GM19324 (cell line): ENCODE measurements around the gene TNP1.

Experiments
- ATAC-seq: cut with Tn5 transposase; IDR thresholded peaks from one replicate; pipeline ENCODE4 v1.9.1; 2021; ENCODE audit warnings: mild to moderate bottlenecking, moderate library complexity; ENCODE audit not compliant: unreplicated experiment, low FRiP score

TNP1 gene, protein sequence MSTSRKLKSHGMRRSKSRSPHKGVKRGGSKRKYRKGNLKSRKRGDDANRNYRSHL

DNA sequence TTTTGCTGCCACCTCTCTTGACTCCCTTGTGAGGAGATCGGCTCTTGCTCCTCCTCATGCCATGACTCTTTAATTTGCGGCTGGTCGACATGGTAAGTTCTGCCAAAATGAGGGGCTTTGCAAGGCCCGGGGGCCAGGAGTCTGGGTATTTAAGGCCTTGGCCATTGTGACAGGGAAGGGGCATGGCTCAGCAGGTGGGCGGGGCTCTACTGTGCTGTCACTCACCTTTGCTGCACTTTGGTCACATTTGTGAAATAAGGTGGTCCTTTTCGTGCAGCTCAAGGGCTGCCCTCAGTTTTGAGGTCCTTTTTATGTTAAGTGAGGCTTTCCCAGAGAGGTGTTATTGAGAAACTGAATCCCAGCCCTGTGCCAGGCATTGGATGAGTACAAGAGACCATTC is at the start of gene TNP1:
Gene TNP1 (minus strand): TSS at position 121 of the 400 bp plus-strand sequence. CDS start 30 bp downstream, at position 91.
- ATAC-seq, result no peak

GRCh38 chr2:216908300-216908699 is 48.4 kb upstream of the TNP1 start:
- ATAC-seq, result no peak

DNA sequence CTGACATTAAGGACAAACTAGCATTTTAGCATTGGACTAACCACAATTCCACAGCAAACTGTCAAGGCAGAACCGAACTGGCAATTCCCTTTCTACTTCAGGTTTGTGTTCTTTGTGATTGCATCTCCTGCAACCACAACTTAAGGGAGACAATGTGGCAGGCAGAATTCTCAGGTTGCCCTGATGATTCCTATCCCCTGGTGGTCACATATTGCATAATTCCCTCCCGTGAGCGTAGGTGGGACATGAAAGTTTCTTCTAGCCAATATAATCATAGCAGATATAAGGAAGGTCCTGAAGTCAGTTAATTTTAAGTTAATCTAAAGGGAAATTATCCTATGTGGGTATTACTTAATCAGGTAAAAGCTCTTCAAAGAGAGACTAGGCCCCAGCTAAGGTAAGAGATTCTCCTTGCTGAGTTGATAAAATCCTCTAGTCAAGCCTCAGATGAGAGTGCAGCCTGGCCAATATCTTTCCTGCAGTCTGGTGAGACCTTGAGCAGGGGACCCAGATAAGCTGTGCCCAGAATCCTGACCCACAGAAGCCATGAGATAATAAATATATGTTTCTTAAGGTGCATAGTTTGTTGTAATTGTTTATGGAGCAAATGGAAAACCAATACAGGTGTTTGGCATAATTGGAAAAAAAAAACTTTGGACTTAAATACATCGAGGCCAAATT is 45.9 kb upstream of the TNP1 start:
- ATAC-seq, result no peak

- no peak for ATAC-seq
Observed at GRCh38 chr2:216904974-216905373, 45.1 kb upstream of the TNP1 start.

DNA sequence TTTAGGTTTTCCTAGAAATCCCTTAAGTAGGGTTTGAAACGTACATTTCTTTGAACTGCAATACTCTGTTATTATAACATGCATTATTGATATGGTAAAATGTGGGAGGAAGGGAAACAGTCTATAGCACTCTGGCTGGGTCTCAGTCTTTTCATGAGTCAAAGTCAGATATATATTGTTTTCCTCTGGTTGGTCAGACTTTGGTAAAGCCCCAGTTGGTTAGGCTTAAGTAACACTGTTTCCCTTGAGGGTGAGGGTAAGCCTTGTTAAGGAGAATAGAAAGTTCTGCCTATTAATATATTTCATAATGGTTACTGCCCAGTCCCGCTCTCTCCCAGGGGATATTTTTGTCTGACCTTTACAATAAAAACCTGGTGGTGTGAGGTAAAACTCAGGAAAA is 44.7 kb upstream of the TNP1 start:
- ATAC-seq, result no peak

GRCh38 chr2:216903470-216903869 is 43.6 kb upstream of the TNP1 start:
- no peak for ATAC-seq

- ATAC-seq, result no peak
Observed at GRCh38 chr2:216901273-216901672, 41.4 kb upstream of the TNP1 start.

DNA sequence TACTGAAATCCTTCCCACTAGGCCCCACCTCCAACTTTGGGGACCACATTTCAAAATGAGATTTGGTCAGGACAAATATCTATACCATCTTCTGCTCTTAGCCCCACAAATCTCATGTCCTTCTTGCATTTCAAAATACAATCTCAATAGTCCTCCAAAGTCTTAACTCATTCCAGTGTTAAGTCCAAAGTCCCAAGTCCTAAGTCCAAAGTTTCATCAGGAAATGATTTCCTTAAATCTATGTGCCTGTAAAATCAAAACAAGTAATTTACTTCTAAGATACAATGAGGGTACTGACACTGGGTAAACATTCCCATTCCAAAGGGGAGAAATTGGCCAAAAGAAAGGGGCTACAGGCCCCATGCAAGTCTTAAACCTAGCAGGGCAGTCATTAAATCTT is 40.5 kb upstream of the TNP1 start:
- ATAC-seq, result no peak

GRCh38 chr2:216897561-216898203 is 37.8 kb upstream of the TNP1 start:
- ATAC-seq, result no peak

- ATAC-seq, result no peak
Observed at GRCh38 chr2:216890138-216890537, 30.3 kb upstream of the TNP1 start.

DNA sequence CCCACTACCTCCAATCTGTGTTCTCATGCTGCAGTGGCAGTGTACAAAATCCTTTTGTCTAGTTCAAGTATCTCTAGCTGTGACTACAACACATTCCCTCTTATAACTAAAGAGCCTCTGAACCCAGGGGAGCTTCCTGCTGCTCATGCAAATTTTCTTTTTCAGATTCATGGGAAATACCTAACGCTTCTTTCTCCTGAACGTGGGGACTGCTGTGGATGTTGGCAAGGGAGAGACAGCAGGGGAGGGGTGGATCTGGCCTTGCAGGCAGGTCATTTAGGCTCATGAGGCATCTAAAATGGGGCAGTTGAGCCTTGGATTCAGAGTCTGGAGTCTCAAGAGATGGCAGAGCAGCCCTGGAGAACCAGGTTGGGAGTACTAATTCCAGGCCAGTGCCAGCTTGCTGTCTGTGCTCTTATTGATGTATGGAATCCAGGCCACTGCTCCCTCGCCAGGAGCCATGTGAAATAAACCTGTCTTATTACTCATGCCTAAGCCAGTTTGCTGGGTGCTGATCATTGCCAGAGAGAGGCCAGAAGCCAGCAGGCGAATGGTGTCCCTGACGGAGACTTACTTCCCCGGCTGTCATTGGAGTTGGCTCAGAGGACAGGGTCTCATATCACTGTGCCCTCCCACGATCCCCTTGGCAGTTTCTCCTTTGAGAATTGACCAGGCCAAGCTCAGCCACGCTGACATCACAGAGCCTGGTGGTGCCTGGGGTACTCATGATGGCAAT is 29.2 kb upstream of the TNP1 start:
- ATAC-seq, result no peak

DNA sequence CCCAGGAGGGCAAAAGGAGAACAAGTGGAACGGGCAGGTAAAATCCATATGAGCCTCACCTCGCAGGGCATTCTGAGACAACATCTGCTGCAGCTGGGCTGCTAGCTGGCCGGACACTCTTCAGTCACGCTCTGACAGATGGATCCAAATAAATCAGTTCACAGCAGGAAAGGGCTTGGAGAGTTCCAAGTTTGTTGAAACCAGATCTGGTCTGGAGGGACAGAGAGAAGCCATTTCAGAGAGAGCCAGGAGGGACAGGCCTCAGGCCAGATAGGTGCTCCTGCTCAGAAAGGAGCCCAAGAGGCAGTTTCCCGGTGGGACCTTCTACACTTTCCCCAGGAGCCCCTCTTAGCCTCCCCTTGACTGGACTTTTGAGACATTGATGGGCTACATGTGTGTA is 28.2 kb upstream of the TNP1 start:
- no peak for ATAC-seq

DNA sequence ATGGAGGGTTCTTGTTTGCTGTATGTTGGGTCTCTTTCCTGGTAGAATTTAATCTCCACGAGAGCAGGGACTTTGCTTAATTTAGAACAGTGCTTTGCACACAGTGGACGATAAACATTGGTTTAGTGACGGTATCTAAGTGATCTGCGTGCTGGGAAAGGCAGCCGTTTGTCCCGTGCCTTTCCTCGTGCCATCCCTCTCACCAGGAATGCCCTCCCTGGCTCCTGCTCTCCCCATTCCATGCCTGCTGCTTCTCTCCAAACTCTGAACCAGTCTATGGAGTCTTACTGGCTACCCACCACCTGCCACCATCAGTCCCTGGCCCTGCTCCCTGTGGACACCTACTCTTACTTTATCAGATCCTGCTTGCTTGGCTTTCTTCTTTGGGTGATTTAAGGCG is 27.3 kb upstream of the TNP1 start:
- no peak for ATAC-seq

GRCh38 chr2:216885117-216885553 is 25.3 kb upstream of the TNP1 start:
- ATAC-seq, result no peak

- no peak for ATAC-seq
Observed at GRCh38 chr2:216884347-216884746, 24.5 kb upstream of the TNP1 start.

- ATAC-seq, result no peak
Observed at GRCh38 chr2:216882876-216883275, 23.0 kb upstream of the TNP1 start.

DNA sequence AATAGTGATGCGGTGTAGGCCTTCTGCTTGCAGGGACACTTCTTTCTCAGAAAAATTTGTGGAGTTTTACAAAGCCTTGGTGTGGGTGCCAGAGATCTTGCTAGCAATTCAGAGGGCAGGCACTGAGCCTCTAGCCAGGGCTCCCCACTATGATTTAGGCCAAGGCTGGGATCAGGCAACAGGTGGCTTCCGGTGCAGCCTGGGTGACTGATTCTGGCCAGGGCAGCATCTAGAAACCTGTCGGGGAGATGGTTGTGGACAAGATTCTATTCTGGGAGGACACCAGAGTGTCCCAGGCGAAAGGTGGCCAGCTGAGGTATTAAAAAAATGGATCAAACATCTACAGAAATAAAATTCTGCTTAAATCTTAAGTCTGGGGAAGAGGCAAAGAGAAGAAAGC is 21.5 kb upstream of the TNP1 start:
- ATAC-seq, result no peak

DNA sequence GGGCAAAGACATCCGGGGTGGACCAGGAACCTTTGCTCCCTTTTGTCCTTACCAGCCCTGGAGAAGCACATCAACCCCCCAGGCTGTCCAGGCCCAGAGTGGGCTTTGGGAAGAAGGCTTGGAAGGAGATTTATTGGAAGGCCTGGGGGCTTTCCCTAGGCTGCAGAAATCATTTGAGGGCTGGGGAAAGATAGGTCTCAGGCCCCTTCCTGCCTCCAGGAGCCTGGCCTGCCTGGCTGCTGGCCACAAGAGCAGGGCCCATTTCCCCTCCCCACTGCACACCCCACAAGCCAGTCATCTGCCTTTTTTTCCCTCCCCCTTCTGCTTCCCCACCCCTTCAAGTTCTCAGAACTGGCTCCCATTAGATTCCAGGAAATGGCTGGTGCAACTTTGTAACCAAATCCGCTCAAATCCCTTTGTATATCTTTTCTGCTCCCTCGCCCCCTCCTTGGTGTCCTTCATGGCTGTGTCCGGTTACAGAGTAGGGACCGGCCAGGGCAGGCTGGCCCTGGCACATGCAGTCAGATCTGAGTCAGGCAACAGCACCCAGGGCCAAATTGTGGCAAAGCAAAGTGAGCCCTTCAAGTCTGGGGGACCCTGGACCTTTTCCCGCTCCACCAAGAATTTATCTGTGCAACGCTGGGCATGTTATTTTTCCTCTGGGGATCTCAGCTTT is 20.8 kb upstream of the TNP1 start:
- no peak for ATAC-seq

DNA sequence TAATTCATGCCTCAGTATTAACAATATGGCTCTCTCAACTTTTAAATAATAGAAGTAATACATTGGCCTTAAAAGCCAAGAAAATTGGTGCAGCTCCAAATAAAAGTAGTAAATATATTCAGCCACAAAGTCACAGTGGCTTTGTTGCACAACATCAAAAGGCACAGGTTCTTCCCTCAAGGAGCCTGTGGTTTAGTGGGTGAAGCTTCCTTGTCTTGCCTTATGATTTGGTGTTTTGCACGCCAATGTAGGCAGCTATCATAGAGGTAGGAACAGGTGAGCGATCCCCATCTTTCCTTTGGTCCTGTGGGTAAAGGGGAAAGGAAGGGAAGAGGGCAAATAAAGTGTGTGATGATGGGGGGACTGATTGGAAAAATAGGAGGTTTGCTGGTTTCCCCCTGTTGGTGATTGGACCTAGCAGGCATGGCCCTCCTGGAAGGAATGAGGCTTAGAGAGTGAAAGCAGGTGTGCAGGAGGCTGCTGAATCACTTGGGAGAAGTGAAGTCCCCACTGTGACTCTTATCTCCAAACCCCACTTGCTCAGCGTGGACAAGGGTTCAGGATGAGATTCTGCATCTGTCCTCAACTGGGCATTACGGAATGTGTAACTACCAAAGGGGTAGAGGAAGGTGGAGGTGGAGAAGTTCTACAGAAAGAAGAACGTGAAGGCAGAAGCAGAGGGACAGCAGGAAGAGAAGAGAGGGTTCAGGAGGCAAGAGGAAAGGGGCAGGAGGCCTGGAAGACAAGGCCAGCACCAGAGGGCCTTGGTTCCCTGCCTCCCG is 20.1 kb upstream of the TNP1 start:
- ATAC-seq, result no peak

DNA sequence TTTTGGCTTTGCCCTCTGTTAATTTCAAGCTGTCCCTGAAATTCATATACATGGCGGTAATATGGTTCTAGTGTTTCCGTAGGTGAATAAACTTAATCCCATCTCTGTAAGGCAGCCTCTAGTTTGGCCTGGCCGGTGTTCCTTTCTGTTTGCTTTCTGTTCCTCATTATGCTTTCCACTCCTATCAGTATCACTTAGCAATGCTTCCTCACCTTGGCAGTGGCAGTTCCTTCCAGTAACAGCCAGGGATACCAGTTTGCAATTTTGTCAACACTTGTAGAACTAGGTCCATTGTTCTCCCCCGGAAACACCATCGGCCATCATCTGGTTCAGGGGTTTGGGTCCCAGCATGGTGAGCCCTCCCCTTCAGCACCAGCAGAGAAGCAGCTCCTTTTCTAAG is 18.2 kb upstream of the TNP1 start:
- ATAC-seq, result no peak
